A673 (cell line): ENCODE data around the gene PLN.

ENCODE experiments used
- EZH2 ChIP-seq: fragments of 200-600 bp; sonication (generic); IDR thresholded peaks from 2 replicates; pipeline ENCODE4 v1.6.1; 2017; ENCODE audit warnings: borderline replicate concordance, low read depth, mild to moderate bottlenecking, mixed read lengths, antibody characterized with exemption, low read length; ENCODE audit not compliant: poor library complexity, severe bottlenecking
- TF ChIP-seq, protein P1 (sequence below): fragments of 300-800, 200-600 bp; sonication (generic); conservative IDR thresholded peaks from 2 replicates; pipeline ENCODE4 v1.5.1; 2017; ENCODE audit warnings: low read depth, mild to moderate bottlenecking, antibody characterized with exemption, low read length, moderate library complexity, mixed read lengths

DNA sequence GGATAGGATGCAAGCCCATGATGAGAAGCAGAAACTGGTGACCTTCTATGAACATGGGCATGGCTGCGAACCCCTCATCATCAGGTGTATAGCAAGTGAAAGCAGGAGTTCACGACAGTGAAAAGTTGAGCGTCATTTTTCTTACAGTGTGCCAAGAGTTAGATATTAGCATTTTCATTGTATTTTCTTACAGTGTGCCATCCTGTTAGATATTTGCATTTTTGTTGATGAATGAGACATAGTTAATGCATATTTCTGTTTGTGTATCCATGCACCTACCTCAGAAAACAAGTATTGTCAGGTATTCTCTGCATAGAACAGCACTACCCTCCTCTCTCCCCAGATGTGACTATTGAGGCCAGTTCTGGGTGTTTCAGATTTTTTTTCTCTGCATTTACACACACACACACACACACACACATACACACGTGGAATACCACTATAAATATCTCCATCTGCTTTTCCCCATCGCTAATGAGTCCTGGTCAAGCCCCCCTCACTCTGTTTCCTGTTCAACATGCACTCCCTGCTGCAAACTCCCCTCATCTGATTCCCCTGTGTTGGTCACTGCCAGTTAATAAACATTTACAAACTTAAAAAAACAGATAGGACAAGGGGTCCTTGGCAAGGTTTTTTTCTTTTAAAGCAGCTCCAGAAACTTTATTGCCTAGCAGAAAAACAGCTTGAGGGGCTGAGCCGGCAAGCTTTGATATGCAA is 41.7 kb downstream of the PLN start:
- TF ChIP-seq, protein P1, sequence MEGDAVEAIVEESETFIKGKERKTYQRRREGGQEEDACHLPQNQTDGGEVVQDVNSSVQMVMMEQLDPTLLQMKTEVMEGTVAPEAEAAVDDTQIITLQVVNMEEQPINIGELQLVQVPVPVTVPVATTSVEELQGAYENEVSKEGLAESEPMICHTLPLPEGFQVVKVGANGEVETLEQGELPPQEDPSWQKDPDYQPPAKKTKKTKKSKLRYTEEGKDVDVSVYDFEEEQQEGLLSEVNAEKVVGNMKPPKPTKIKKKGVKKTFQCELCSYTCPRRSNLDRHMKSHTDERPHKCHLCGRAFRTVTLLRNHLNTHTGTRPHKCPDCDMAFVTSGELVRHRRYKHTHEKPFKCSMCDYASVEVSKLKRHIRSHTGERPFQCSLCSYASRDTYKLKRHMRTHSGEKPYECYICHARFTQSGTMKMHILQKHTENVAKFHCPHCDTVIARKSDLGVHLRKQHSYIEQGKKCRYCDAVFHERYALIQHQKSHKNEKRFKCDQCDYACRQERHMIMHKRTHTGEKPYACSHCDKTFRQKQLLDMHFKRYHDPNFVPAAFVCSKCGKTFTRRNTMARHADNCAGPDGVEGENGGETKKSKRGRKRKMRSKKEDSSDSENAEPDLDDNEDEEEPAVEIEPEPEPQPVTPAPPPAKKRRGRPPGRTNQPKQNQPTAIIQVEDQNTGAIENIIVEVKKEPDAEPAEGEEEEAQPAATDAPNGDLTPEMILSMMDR: no peak
- no peak for TF ChIP-seq EZH2
